Ovary (tissue), 9 donors: Measurements from ENCODE around the gene SCLT1. TPM values are rescaled to one million over a fixed set of nuclear protein-coding genes. Genes with fewer than 3 reads are reported as not detected.

ENCODE experiments used
- DNase-seq, 5 donors: peaks; one replicate each; pipeline ENCODE4 v3.0.0-alpha.2; 2019 to 2020
- H3K27ac ChIP-seq, 2 donors: fragments of 200-600 bp; one replicate each; pipeline versions ENCODE4 v1.5.1 to v1.8.0; 2019 to 2022
- H3K27me3 ChIP-seq: fragments of 200-600 bp; one replicate; pipeline ENCODE4 v1.8.0; 2022
- H3K36me3 ChIP-seq: fragments of 200-600 bp; sonication (generic); one replicate; pipeline ENCODE4 v1.5.1; 2019
- H3K4me1 ChIP-seq: one replicate; pipeline ENCODE4 v1.8.1; 2013; ENCODE audit warnings: mild to moderate bottlenecking, moderate library complexity; ENCODE audit not compliant: insufficient read depth
- H3K4me3 ChIP-seq: fragments of 200-600 bp; sonication (generic); one replicate; pipeline ENCODE4 v1.5.1; 2017
- H3K9me3 ChIP-seq, 2 donors: fragments of 200-600 bp in 1 of 2; sonication (generic) in 1 of 2; one replicate each; pipeline versions ENCODE4 v1.5.1 to v1.8.1; 2013 to 2019; ENCODE audit warnings: mild to moderate bottlenecking in 1 of 2, moderate library complexity in 1 of 2
- CTCF ChIP-seq, 3 donors: fragments of 450-650 bp in 2 of 3; fragments of 200-600 bp in 1 of 3; IDR thresholded peaks; one replicate each; pipeline versions ENCODE4 v1.5.1 to v1.8.0; 2016 to 2022; ENCODE audit warnings: antibody characterized with exemption in 3 of 3, mild to moderate bottlenecking in 1 of 3
- EP300 ChIP-seq: sonication (generic); formaldehyde crosslinking; IDR thresholded peaks from one replicate; pipeline ENCODE4 v1.6.1; 2017; ENCODE audit warnings: antibody characterized with exemption
- POLR2A ChIP-seq: fragments of 450-650 bp; IDR thresholded peaks from one replicate; pipeline ENCODE4 v1.6.1; 2017; ENCODE audit warnings: antibody characterized with exemption, mild to moderate bottlenecking, moderate library complexity
- WGBS, 3 donors: extraction: QIAGEN DNeasy Blood & Tissue Kit in 1 of 3; methylation state at CpG; one replicate each; pipeline versions ENCODE4 v1.1.5 to v1.1.7; 2013 to 2017; 5-methylcytosine and 5-hydroxymethylcytosine counted together
- intact Hi-C, 4 donors: fragments of 100-400 bp; cut with DNase I; formaldehyde crosslinking; loops; one replicate each; pipeline versions ENCODE4 v1.11.0 to v1.15.1; 2022 to 2023
- polyA plus RNA-seq, 2 donors: library from polyadenylated mRNA; stranded (reverse); fragments of 200-250 nt in 1 of 2; fragments of 350-450 nt in 1 of 2; fragmentation: Illumina TruSeq in 1 of 2; extraction: RNeasy Lipid Tissue Mini Kit (QIAGEN cat#74804) in 1 of 2; gene quantifications; one replicate each; pipeline ENCODE4 v1.2.3, GENCODE V29; 2013 to 2014
- total RNA-seq, 7 donors: library from RNA; depleted of rRNA in 2 of 7; stranded (reverse); fragments of >200 nt in 2 of 7; fragmentation: NEBNext Ultra II Directional in 3 of 7; extraction: Animal tissue kit (Norgen Biotek cat#: 25700) in 3 of 7; gene quantifications; one replicate each; pipeline versions ENCODE4 v1.1.0 to v1.2.4, GENCODE V29; 2016 to 2023
- donor health status: DM: no; HTN: no; CAD: no; lungs with moderate emphysema.
- donor health status: DM: no; HTN: no; CAD: no.
- donor health status: Bipolar disorder and iron deficiency.
- donor health status: DM: yes; HTN: yes; CAD: no.
- donor health status: DM: no; HTN: no; CAD: no.
- donor health status: DM: yes; HTN: yes; CAD: no.

SCLT1 gene
- total and polyA plus RNA-seq, 9 donors: 4.5 to 24.0 (median 15.3) TPM

- TF ChIP-seq CTCF (IDR thresholded peaks at IDR 0.05) (no peak), POLR2A (no peak), EP300 (no peak)
- 75 to 79% (median 78%) methylated on average over 2 of the region's 2 CpGs for WGBS, 3 donors
- H3K4me1 ChIP-seq: no peaks in the 10 kb centered on the region
- H3K27me3 ChIP-seq: no peaks in the 10 kb centered on the region
- no peaks in the 10 kb centered on the region for H3K9me3 ChIP-seq
- intact Hi-C loops: no loop called here
- no peaks in the 10 kb centered on the region for H3K36me3 ChIP-seq
- H3K4me3 ChIP-seq: no peak overlapping the region
- no peak overlapping the region for H3K27ac ChIP-seq
- no peak for DNase-seq
Observed at GRCh38 chr4:128983771-128984485, 109.4 kb downstream of the SCLT1 start.

GRCh38 chr4:128981377-128981776 is 112.0 kb downstream of the SCLT1 start:
- Histone ChIP-seq H3K27me3 (no peaks in the 10 kb centered on the region), H3K9me3 (no peaks in the 10 kb centered on the region), H3K4me1 (no peaks in the 10 kb centered on the region), H3K4me3 (no peak overlapping the region), H3K36me3 (no peaks in the 10 kb centered on the region), H3K27ac (no peak overlapping the region)
- TF ChIP-seq POLR2A (no peak), EP300 (no peak), CTCF (IDR thresholded peaks at IDR 0.05) (no peak)
- intact Hi-C loops: no loop called here
- WGBS, 3 donors: 83 to 88% (median 88%) methylated on average over 6 of the region's 6 CpGs
- no peak for DNase-seq

GRCh38 chr4:128980816-128981326 is 112.5 kb downstream of the SCLT1 start:
- TF ChIP-seq POLR2A (no peak), CTCF (IDR thresholded peaks at IDR 0.05) (no peak), EP300 (no peak)
- Histone ChIP-seq H3K36me3 (no peaks in the 10 kb centered on the region), H3K27me3 (no peaks in the 10 kb centered on the region), H3K9me3 (no peaks in the 10 kb centered on the region), H3K4me3 (no peak overlapping the region), H3K4me1 (no peaks in the 10 kb centered on the region), H3K27ac (no peak overlapping the region)
- intact Hi-C loops: no loop called here
- DNase-seq: no peak
- 54 to 100% (median 100%) methylated on average over 1 of the region's 1 CpG for WGBS, 3 donors

- DNase-seq: no peak
- intact Hi-C loops: no loop called here
- TF ChIP-seq CTCF (IDR thresholded peaks at IDR 0.05) (no peak), EP300 (no peak), POLR2A (no peak)
- no peaks in the 10 kb centered on the region for H3K4me1 ChIP-seq
- H3K36me3 ChIP-seq: no peaks in the 10 kb centered on the region
- no peak overlapping the region for H3K4me3 ChIP-seq
- H3K27me3 ChIP-seq: no peaks in the 10 kb centered on the region
- H3K27ac ChIP-seq: no peak overlapping the region
- H3K9me3 ChIP-seq: no peaks in the 10 kb centered on the region
Observed at GRCh38 chr4:128979934-128980333, 113.4 kb downstream of the SCLT1 start.
